C4-2B (cell line): ENCODE measurements around the gene STAT6.

Source experiments
- ZFX ChIP-seq: fragments of 450-650 bp; IDR thresholded peaks from 2 replicates; pipeline ENCODE4 v1.6.1; 2017
- TF ChIP-seq, protein P1 (sequence below): fragments of 450-650 bp; conservative IDR thresholded peaks from 2 replicates; pipeline ENCODE4 v1.5.1; 2017; ENCODE audit warnings: mild to moderate bottlenecking

DNA sequence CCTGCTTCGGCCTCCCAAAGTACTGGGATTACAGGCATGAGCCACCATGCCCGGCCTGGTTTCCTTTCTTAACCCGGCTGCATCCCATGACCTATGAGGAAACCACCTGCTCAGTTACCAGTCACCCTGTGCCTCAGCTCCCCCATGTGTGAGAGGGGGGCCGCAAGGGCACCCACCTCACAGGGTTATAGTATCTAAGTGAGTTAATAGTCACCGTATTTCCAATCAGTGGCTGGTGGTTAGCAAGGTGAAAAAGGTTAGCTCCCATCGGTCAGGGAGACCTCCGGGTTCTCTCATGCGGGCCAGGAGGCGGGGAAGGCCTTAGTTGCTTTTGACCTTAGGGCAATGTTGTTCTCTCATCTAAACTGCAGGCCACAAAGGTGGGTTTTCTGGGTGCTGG lies 23.8 kb upstream of the STAT6 start:
- TF ChIP-seq, protein P1, sequence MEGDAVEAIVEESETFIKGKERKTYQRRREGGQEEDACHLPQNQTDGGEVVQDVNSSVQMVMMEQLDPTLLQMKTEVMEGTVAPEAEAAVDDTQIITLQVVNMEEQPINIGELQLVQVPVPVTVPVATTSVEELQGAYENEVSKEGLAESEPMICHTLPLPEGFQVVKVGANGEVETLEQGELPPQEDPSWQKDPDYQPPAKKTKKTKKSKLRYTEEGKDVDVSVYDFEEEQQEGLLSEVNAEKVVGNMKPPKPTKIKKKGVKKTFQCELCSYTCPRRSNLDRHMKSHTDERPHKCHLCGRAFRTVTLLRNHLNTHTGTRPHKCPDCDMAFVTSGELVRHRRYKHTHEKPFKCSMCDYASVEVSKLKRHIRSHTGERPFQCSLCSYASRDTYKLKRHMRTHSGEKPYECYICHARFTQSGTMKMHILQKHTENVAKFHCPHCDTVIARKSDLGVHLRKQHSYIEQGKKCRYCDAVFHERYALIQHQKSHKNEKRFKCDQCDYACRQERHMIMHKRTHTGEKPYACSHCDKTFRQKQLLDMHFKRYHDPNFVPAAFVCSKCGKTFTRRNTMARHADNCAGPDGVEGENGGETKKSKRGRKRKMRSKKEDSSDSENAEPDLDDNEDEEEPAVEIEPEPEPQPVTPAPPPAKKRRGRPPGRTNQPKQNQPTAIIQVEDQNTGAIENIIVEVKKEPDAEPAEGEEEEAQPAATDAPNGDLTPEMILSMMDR, result no peak
- no peak for TF ChIP-seq ZFX
